CD4-positive, alpha-beta T cell (primary cell): Measurements from ENCODE around the gene AMFR. TPM values are rescaled to one million over a fixed set of nuclear protein-coding genes. Genes with fewer than 3 reads are reported as not detected.

Experiments
- ATAC-seq: fragments of 200-7000 bp; cut with Tn5 transposase; one replicate; pipeline ENCODE4 v1.10.0; 2022; ENCODE audit warnings: mild to moderate bottlenecking; ENCODE audit not compliant: poor library complexity
- CTCF ChIA-PET: fragments of 350-600 bp; sonication (Branson Sonifier 250); formaldehyde crosslinking; loops from one replicate; lab custom pipeline; 2021; ENCODE audit warnings: antibody characterized with exemption, inconsistent platforms; lab: Charles Lee
- POLR2A ChIA-PET: fragments of 350-600 bp; sonication (Branson Sonifier 250); formaldehyde crosslinking; loops from one replicate; lab custom pipeline; 2021; ENCODE audit warnings: antibody characterized with exemption, inconsistent platforms; lab: Charles Lee
- DNase-seq, 14 experiments: peaks; one replicate each; pipeline ENCODE4 v3.0.0-alpha.2; 2013 to 2020; ENCODE audit warnings: mixed read lengths in 2 of 14
- H3K27ac ChIP-seq, 2 donors: one replicate each; pipeline versions ENCODE4 v1.5.1 to v1.7.0; 2013; ENCODE audit warnings: low read length in 2 of 2, low read depth in 1 of 2, mild to moderate bottlenecking in 1 of 2
- H3K27me3 ChIP-seq, 2 experiments: 1 replicate in 1 of 2; 2 replicates in 1 of 2; pipeline versions ENCODE4 v1.6.1 to v1.7.0; 2013; ENCODE audit warnings: low read length in 2 of 2, control low read depth in 1 of 2, mild to moderate bottlenecking in 1 of 2, moderate library complexity in 1 of 2; ENCODE audit not compliant: insufficient read depth in 2 of 2, control insufficient read depth in 1 of 2
- H3K36me3 ChIP-seq: one replicate; pipeline ENCODE4 v1.6.1; 2013; ENCODE audit warnings: low read length, control low read depth; ENCODE audit not compliant: insufficient read depth
- H3K4me1 ChIP-seq: one replicate; pipeline ENCODE4 v1.6.1; 2013; ENCODE audit warnings: low read length, control low read depth; ENCODE audit not compliant: insufficient read depth
- H3K4me3 ChIP-seq: one replicate; pipeline ENCODE4 v1.5.1; 2013; ENCODE audit warnings: mild to moderate bottlenecking, low read length, moderate library complexity
- H3K9me3 ChIP-seq, 2 experiments: 1 replicate in 1 of 2; 2 replicates in 1 of 2; pipeline versions ENCODE4 v1.6.1 to v1.7.0; 2013; ENCODE audit warnings: low read length in 2 of 2, mild to moderate bottlenecking in 2 of 2, control low read depth in 1 of 2, moderate library complexity in 1 of 2; ENCODE audit not compliant: control insufficient read depth in 1 of 2, insufficient read depth in 1 of 2
- H3K27ac Mint-ChIP-seq: one replicate; pipeline ENCODE4 v1.8.0; 2020; ENCODE audit warnings: mixed read lengths
- H3K27me3 Mint-ChIP-seq: one replicate; pipeline ENCODE4 v1.8.0; 2021; ENCODE audit warnings: mixed read lengths
- H3K36me3 Mint-ChIP-seq: one replicate; pipeline ENCODE4 v1.8.0; 2021; ENCODE audit warnings: low read depth, mixed read lengths
- H3K4me1 Mint-ChIP-seq: one replicate; pipeline ENCODE4 v1.8.0; 2021; ENCODE audit warnings: low read depth, mixed read lengths
- H3K4me3 Mint-ChIP-seq: one replicate; pipeline ENCODE4 v1.8.0; 2020; ENCODE audit warnings: mild to moderate bottlenecking, mixed read lengths
- H3K9me3 Mint-ChIP-seq: one replicate; pipeline ENCODE4 v1.8.0; 2020; ENCODE audit warnings: mixed read lengths
- intact Hi-C, 2 experiments: fragments of 100-400 bp; cut with DNase I in 1 of 2; cut with micrococcal nuclease in 1 of 2; formaldehyde crosslinking; loops; one replicate each; pipeline versions ENCODE4 v1.15.1 to v1.9.0; 2023 to 2025; cut with DNase I, micrococcal nuclease
- total RNA-seq, 174 experiments: library from RNA in 2 of 174; stranded (reverse) in 2 of 174; gene quantifications; one replicate each; pipeline ENCODE4 v1.2.3 and lab custom pipeline; 2021 to 2026
- TF ChIP-seq, protein P1 (sequence below): fragments of 200-600 bp; IDR thresholded peaks from one replicate; pipeline ENCODE4 v1.8.0; 2022; ENCODE audit warnings: antibody characterized with exemption, mild to moderate bottlenecking

AMFR gene
- total RNA-seq, 2 experiments from 2014 or later, result 79.2 to 83.8 TPM

DNA sequence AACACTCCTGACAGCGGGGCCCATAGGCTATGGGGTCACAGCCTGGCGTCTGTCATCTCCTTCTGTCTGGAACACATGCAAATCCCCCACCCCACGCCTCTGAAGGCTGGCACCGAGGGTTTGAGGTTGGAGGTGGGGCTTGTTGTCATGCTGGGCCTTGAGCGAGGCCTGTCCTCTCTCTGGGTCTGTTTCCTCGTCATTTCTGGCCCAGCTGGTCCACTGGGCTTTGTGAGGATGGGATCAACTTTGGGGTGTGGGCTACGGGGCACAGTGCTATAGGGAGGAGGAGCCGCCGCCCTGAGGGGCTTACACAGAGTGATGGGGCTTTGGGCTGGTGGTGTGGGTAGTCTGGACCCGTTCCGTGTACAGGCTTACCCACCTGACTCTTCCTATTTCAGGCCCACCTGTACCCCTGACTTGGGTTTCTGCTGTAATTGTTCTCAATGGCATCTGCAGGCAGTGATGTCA, 87.5 kb downstream of the AMFR start:
- ChIA-PET CTCF (no interaction called here), POLR2A (no interaction called here)

DNA sequence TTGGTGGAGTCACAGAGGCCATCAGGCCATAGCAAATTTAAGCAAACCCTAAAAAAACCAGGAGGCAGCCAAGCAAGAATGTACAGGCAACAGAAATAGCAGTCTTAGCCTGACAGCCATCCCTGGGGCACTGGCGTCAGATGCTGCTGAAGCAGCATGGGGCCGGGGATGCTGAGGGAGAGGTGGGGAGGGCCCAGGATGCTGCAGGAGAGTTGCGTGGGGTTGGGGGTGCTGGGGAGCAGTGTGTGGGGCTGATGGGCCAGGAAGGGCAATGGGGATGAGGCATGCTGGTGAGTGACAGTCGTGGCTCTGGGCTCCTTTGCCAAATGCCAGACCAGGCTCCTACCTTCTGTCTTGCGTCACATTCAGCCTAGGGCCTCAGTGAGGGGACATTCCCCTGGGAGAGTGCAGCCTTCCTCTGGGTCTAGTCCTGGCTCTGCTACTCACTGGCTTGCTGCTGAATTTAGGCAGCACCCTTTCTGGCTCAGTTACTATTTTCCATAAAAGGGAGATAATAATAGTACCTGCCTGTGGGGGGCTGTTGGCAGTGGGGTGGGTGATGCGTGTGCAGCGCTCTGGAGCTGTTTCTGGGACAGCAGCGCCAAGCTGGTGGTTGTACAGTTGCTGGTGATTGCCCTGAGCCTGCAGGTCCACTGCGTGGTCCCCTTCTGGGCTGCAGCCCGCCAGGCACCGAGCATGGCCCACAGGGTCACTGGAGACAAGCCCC, 88.1 kb downstream of the AMFR start:
- intact Hi-C loops, result no loop called here
- DNase-seq, result no peak
- no peak overlapping the region for H3K27ac ChIP-seq
- H3K4me1 ChIP-seq, result no peaks in the 10 kb centered on the region
- no peak overlapping the region for H3K4me3 ChIP-seq
- CTCF ChIA-PET, result no interaction called here
- POLR2A ChIA-PET, result no interaction called here
- Mint-ChIP-seq H3K27me3 (no peaks in the 10 kb centered on the region), H3K27ac (no peak overlapping the region), H3K4me1 (no peaks in the 10 kb centered on the region), H3K36me3 (no peaks in the 10 kb centered on the region), H3K9me3 (no peaks in the 10 kb centered on the region), H3K4me3 (no peak overlapping the region)
- H3K9me3 ChIP-seq, result no peaks in the 10 kb centered on the region
- no peak for ATAC-seq
- TF ChIP-seq, protein P1, sequence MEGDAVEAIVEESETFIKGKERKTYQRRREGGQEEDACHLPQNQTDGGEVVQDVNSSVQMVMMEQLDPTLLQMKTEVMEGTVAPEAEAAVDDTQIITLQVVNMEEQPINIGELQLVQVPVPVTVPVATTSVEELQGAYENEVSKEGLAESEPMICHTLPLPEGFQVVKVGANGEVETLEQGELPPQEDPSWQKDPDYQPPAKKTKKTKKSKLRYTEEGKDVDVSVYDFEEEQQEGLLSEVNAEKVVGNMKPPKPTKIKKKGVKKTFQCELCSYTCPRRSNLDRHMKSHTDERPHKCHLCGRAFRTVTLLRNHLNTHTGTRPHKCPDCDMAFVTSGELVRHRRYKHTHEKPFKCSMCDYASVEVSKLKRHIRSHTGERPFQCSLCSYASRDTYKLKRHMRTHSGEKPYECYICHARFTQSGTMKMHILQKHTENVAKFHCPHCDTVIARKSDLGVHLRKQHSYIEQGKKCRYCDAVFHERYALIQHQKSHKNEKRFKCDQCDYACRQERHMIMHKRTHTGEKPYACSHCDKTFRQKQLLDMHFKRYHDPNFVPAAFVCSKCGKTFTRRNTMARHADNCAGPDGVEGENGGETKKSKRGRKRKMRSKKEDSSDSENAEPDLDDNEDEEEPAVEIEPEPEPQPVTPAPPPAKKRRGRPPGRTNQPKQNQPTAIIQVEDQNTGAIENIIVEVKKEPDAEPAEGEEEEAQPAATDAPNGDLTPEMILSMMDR, result no peak
- no peaks in the 10 kb centered on the region for H3K36me3 ChIP-seq
- H3K27me3 ChIP-seq, result no peaks in the 10 kb centered on the region

More for the DNA sequence above, 87.5 kb downstream of the AMFR start:
- DNase-seq (no peak), ATAC-seq (no peak)
- no peak overlapping the region for H3K4me3 ChIP-seq
- no peaks in the 10 kb centered on the region for H3K9me3 ChIP-seq
- H3K27ac ChIP-seq, result no peak overlapping the region
- no peaks in the 10 kb centered on the region for H3K4me1 Mint-ChIP-seq
- no peak overlapping the region for H3K27ac Mint-ChIP-seq
- TF ChIP-seq, protein P1, result no peak
- H3K27me3 ChIP-seq, result no peaks in the 10 kb centered on the region
- H3K36me3 ChIP-seq, result no peaks in the 10 kb centered on the region
- no peaks in the 10 kb centered on the region for H3K9me3 Mint-ChIP-seq
- intact Hi-C loops, result no loop called here
- H3K4me3 Mint-ChIP-seq, result no peak overlapping the region
- no peaks in the 10 kb centered on the region for H3K27me3 Mint-ChIP-seq
- H3K4me1 ChIP-seq, result no peaks in the 10 kb centered on the region
- H3K36me3 Mint-ChIP-seq, result no peaks in the 10 kb centered on the region

DNA sequence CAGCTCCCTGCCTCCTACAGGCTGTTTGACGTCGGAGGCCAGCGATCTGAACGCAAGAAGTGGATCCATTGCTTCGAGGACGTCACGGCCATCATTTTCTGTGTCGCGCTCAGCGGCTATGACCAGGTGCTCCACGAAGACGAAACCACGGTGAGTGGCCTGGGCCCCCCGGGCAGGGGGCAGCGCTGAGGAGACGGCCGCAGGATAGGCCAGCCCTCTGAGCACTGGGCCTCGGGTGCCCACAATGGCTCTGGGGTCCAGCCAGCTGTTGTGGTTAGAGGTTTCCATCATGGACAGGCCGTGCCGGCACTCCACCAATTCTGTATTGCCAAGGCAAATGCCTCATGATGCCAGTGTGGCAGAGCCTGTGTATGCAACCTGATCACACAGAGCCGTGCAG, 88.6 kb downstream of the AMFR start:
- ATAC-seq, result no peak
- Mint-ChIP-seq H3K36me3 (no peaks in the 10 kb centered on the region), H3K4me3 (no peak overlapping the region), H3K4me1 (no peaks in the 10 kb centered on the region), H3K9me3 (no peaks in the 10 kb centered on the region), H3K27me3 (no peaks in the 10 kb centered on the region), H3K27ac (no peak overlapping the region)
- Histone ChIP-seq H3K27me3 (no peaks in the 10 kb centered on the region), H3K4me1 (no peaks in the 10 kb centered on the region), H3K27ac (no peak overlapping the region), H3K9me3 (no peaks in the 10 kb centered on the region), H3K36me3 (no peaks in the 10 kb centered on the region), H3K4me3 (no peak overlapping the region)
- DNase-seq, result no peak
- ChIA-PET POLR2A (no interaction called here), CTCF (no interaction called here)
- TF ChIP-seq, protein P1, result no peak
- intact Hi-C loops, result no loop called here
